Stimulated activated naive CD4-positive, alpha-beta T cell (primary cell): Measurements from ENCODE around the gene TMEM134.
A peak's percentile ranks its signal among the peaks of the same experiment; 100 is the strongest.
"Not testable (repeated sequence)": the region's sequence is repeated elsewhere in the genome, so short reads cannot be mapped to it uniquely, and the experiment has no call there.

Source experiments
- DNase-seq, 6 experiments: peaks; one replicate each; lab custom pipeline; 2025; lab: John Stamatoyannopoulos, UW

The TMEM134 gene

GRCh38 chr11:67485873-67486361 lies 16.9 kb upstream of the TMEM134 start:
- DNase-seq, result peak in 3 of 6 experiments; percentile 18 to 31 (median 19)

GRCh38 chr11:67484847-67485311 lies 15.8 kb upstream of the TMEM134 start:
- peak; percentile 28 to 66 (median 47) for DNase-seq

GRCh38 chr11:67483831-67484665 lies 15.0 kb upstream of the TMEM134 start:
- DNase-seq, result peak; percentile 37 to 88 (median 69)

- DNase-seq, result peak; percentile 93 to 99 (median 98)
These were observed 14.1 kb upstream of the TMEM134 start, which contains the start of gene AIP for GRCh38 chr11:67482827-67483798. Gene AIP, plus strand, starts transcription at chr11:67483026. Its CDS starts 133 bp downstream, at chr11:67483159.

GRCh38 chr11:67482275-67482826 lies 13.3 kb upstream of the TMEM134 start:
- no peak for DNase-seq

GRCh38 chr11:67477344-67478050 lies 8.4 kb upstream of the TMEM134 start:
- DNase-seq, result not testable (repeated sequence)

- DNase-seq, result not testable (repeated sequence)
These were observed 7.6 kb upstream of the TMEM134 start for GRCh38 chr11:67476692-67477091.

- DNase-seq, result no peak
These were observed 3.8 kb upstream of the TMEM134 start for GRCh38 chr11:67472882-67473281.

GRCh38 chr11:67470337-67471002 lies 1.4 kb upstream of the TMEM134 start:
- DNase-seq, result no peak

GRCh38 chr11:67469508-67469811 lies 409 bp upstream of the TMEM134 start:
- no peak for DNase-seq

- peak in 1 of 6 experiments; percentile 51 for DNase-seq
These were observed 644 bp downstream of the TMEM134 start for GRCh38 chr11:67468456-67468758.

- DNase-seq, result no peak
These were observed 995 bp downstream of the TMEM134 start for GRCh38 chr11:67468056-67468455.

GRCh38 chr11:67466962-67467771 lies 1.9 kb downstream of the TMEM134 start:
- no peak for DNase-seq

- no peak for DNase-seq
These were observed 2.7 kb downstream of the TMEM134 start for GRCh38 chr11:67466367-67466766.

GRCh38 chr11:67465530-67465929 lies 3.5 kb downstream of the TMEM134 start:
- DNase-seq, result not testable (repeated sequence)

- DNase-seq, result no peak
These were observed 3.9 kb downstream of the TMEM134 start for GRCh38 chr11:67465189-67465510.

- DNase-seq, result peak; percentile 86 to 92 (median 90)
These were observed 4.5 kb downstream of the TMEM134 start for GRCh38 chr11:67464411-67465188.

- no peak for DNase-seq
These were observed 5.2 kb downstream of the TMEM134 start for GRCh38 chr11:67463680-67464410.

- no peak for DNase-seq
These were observed 5.9 kb downstream of the TMEM134 start for GRCh38 chr11:67463186-67463585.
